H9 (cell line): Measurements from ENCODE around the gene TNIK. TPM values are rescaled to one million over a fixed set of nuclear protein-coding genes. Genes with fewer than 3 reads are reported as not detected.

Experiments
- DNase-seq: peaks from one replicate; pipeline ENCODE4 v3.0.0-alpha.2; 2017
- H2AFZ ChIP-seq: one replicate; pipeline ENCODE4 v1.6.1; 2013; ENCODE audit warnings: mild to moderate bottlenecking, low read length, control low read depth, moderate library complexity
- H2AK5ac ChIP-seq: 2 replicates; pipeline ENCODE4 v1.6.1; 2013; ENCODE audit warnings: low read length, control low read depth, mixed read lengths; ENCODE audit not compliant: insufficient read length
- H2BK120ac ChIP-seq: one replicate; pipeline ENCODE4 v1.6.1; 2013; ENCODE audit warnings: low read depth, mild to moderate bottlenecking, low read length, control low read depth, inconsistent platforms; ENCODE audit not compliant: poor library complexity, severe bottlenecking
- H2BK12ac ChIP-seq: 2 replicates; pipeline ENCODE4 v1.6.1; 2013; ENCODE audit warnings: low read length, control low read depth, mixed read lengths, low read depth; ENCODE audit not compliant: insufficient read length
- H2BK15ac ChIP-seq: 2 replicates; pipeline ENCODE4 v1.6.1; 2013; ENCODE audit warnings: low read depth, low read length, control low read depth
- H2BK20ac ChIP-seq: one replicate; pipeline ENCODE4 v1.6.1; 2013; ENCODE audit warnings: low read depth, mild to moderate bottlenecking, low read length, control low read depth, inconsistent platforms; ENCODE audit not compliant: poor library complexity, severe bottlenecking
- H2BK5ac ChIP-seq: 2 replicates; pipeline ENCODE4 v1.6.1; 2013; ENCODE audit warnings: low read length, control low read depth, mixed read lengths; ENCODE audit not compliant: insufficient read length
- H3K14ac ChIP-seq: 2 replicates; pipeline ENCODE4 v1.6.1; 2013; ENCODE audit warnings: low read length, control low read depth; ENCODE audit not compliant: insufficient read depth
- H3K18ac ChIP-seq: 2 replicates; pipeline ENCODE4 v1.6.1; 2013; ENCODE audit warnings: low read depth, mild to moderate bottlenecking, mixed read lengths, low read length, control low read depth; ENCODE audit not compliant: insufficient read length
- H3K23ac ChIP-seq: 2 replicates; pipeline ENCODE4 v1.6.1; 2013; ENCODE audit warnings: low read length, control low read depth, mixed read lengths, low read depth; ENCODE audit not compliant: insufficient read length
- H3K23me2 ChIP-seq: 2 replicates; pipeline ENCODE4 v1.6.1; 2013; ENCODE audit warnings: low read depth, mild to moderate bottlenecking, mixed read lengths, low read length, control low read depth; ENCODE audit not compliant: insufficient read length, poor library complexity, severe bottlenecking
- H3K27ac ChIP-seq: 2 replicates; pipeline ENCODE4 v1.5.1; 2013; ENCODE audit warnings: low read length, control low read depth, mixed read lengths, low read depth; ENCODE audit not compliant: insufficient read length
- H3K27me3 ChIP-seq: 2 replicates; pipeline ENCODE4 v1.6.1; 2013; ENCODE audit warnings: low read length, control low read depth, inconsistent platforms; ENCODE audit not compliant: insufficient read depth
- H3K4ac ChIP-seq: 2 replicates; pipeline ENCODE4 v1.6.1; 2013; ENCODE audit warnings: low read depth, mild to moderate bottlenecking, control low read depth, inconsistent platforms, low read length, moderate library complexity
- H3K4me1 ChIP-seq: 2 replicates; pipeline ENCODE4 v1.6.1; 2013; ENCODE audit warnings: low read length, control low read depth, inconsistent platforms; ENCODE audit not compliant: insufficient read depth
- H3K4me2 ChIP-seq: 2 replicates; pipeline ENCODE4 v1.6.1; 2013; ENCODE audit warnings: low read length, control low read depth, mixed read lengths; ENCODE audit not compliant: insufficient read length, insufficient read depth
- H3K56ac ChIP-seq: 2 replicates; pipeline ENCODE4 v1.6.1; 2013; ENCODE audit warnings: low read depth, mild to moderate bottlenecking, mixed read lengths, low read length, control low read depth; ENCODE audit not compliant: insufficient read length
- H3K79me1 ChIP-seq: 2 replicates; pipeline ENCODE4 v1.6.1; 2013; ENCODE audit warnings: low read depth, mild to moderate bottlenecking, moderate library complexity, low read length, control low read depth, inconsistent platforms; ENCODE audit not compliant: insufficient read depth, poor library complexity, severe bottlenecking
- H3K79me2 ChIP-seq: 2 replicates; pipeline ENCODE4 v1.6.1; 2013; ENCODE audit warnings: low read length, control low read depth, inconsistent platforms; ENCODE audit not compliant: insufficient read depth
- H3K9ac ChIP-seq: 2 replicates; pipeline ENCODE4 v1.6.1; 2013; ENCODE audit warnings: low read length, control low read depth, mixed read lengths; ENCODE audit not compliant: insufficient read length; ENCODE audit errors: extremely low read depth
- H3K9me3 ChIP-seq: one replicate; pipeline ENCODE4 v1.6.1; 2013; ENCODE audit warnings: low read depth, low read length, inconsistent platforms; ENCODE audit not compliant: control insufficient read depth
- H3T11ph ChIP-seq: one replicate; pipeline ENCODE4 v1.6.1; 2013; ENCODE audit warnings: mild to moderate bottlenecking, low read length, control low read depth, inconsistent platforms
- H4K20me1 ChIP-seq: one replicate; pipeline ENCODE4 v1.6.1; 2013; ENCODE audit not compliant: control insufficient read depth, insufficient read length, insufficient read depth
- H4K5ac ChIP-seq: 2 replicates; pipeline ENCODE4 v1.6.1; 2013; ENCODE audit warnings: low read depth, mild to moderate bottlenecking, mixed read lengths, low read length, control low read depth; ENCODE audit not compliant: insufficient read length
- H4K8ac ChIP-seq: replicated peaks from 2 replicates; pipeline ENCODE4 v1.6.1; 2013; ENCODE audit warnings: low read length, control low read depth, mixed read lengths, low read depth; ENCODE audit not compliant: insufficient read length
- H4K91ac ChIP-seq: 2 replicates; pipeline ENCODE4 v1.6.1; 2013; ENCODE audit warnings: low read depth, mild to moderate bottlenecking, moderate library complexity, mixed read lengths, low read length, control low read depth; ENCODE audit not compliant: insufficient read length
- H3K27ac Mint-ChIP-seq, 3 experiments: 2 replicates in 2 of 3; 3 replicates in 1 of 3; pipeline ENCODE4 v1.8.0; 2020 to 2021; ENCODE audit warnings: mixed read lengths in 3 of 3, mild to moderate bottlenecking in 1 of 3, moderate library complexity in 1 of 3
- H3K27me3 Mint-ChIP-seq: 2 replicates; pipeline ENCODE4 v1.8.0; 2021; ENCODE audit warnings: low read depth, mild to moderate bottlenecking, moderate library complexity, mixed read lengths
- H3K36me3 Mint-ChIP-seq, 3 experiments: 2 replicates in 2 of 3; 3 replicates in 1 of 3; pipeline ENCODE4 v1.8.0; 2020 to 2021; ENCODE audit warnings: low read depth in 3 of 3, mixed read lengths in 3 of 3; ENCODE audit not compliant: insufficient read depth in 1 of 3
- H3K4me1 Mint-ChIP-seq, 2 experiments: 2 replicates each; pipeline ENCODE4 v1.8.0; 2020; ENCODE audit warnings: mixed read lengths in 2 of 2
- H3K4me3 Mint-ChIP-seq, 2 experiments: 2 replicates in 1 of 2; 3 replicates in 1 of 2; pipeline ENCODE4 v1.8.0; 2020 to 2021; ENCODE audit warnings: mild to moderate bottlenecking in 2 of 2, mixed read lengths in 2 of 2, moderate library complexity in 1 of 2
- H3K9me3 Mint-ChIP-seq, 2 experiments: 2 replicates in 1 of 2; 3 replicates in 1 of 2; pipeline ENCODE4 v1.8.0; 2020; ENCODE audit warnings: mild to moderate bottlenecking in 2 of 2, mixed read lengths in 2 of 2, moderate library complexity in 1 of 2
- CTCF ChIP-seq: fragments of 200-600 bp; sonication (generic); conservative IDR thresholded peaks from 3 replicates; pipeline ENCODE4 v1.8.0; 2021; ENCODE audit warnings: antibody characterized with exemption, mild to moderate bottlenecking
- total RNA-seq: library from RNA; stranded (reverse); gene quantifications from 2 replicates; pipeline ENCODE4 v1.2.1, GENCODE V29; 2021

The TNIK gene
- total RNA-seq, 1 experiment from 2014 or later = 15.9 TPM

GRCh38 chr3:171219258-171219657 lies 240.9 kb downstream of the TNIK start:
- no peak for TF ChIP-seq CTCF
- Histone ChIP-seq H3K4me1 (no peaks in the 10 kb centered on the region; the same call in 1 of the 2 replicates), H3T11ph (no peak overlapping the region), H2BK5ac (no peak overlapping the region), H2BK20ac (no peak overlapping the region), H4K5ac (no peak overlapping the region), H2AFZ (no peak overlapping the region), H3K4me2 (no peak overlapping the region), H3K9me3 (no peaks in the 10 kb centered on the region), H3K9ac (no peak overlapping the region), H3K79me1 (no peaks in the 10 kb centered on the region), H2BK120ac (no peak overlapping the region), H3K27me3 (no peaks in the 10 kb centered on the region), H3K23ac (no peak overlapping the region), H2BK15ac (no peak overlapping the region), H4K91ac (no peak overlapping the region), H3K14ac (no peak overlapping the region), H4K8ac (no peak overlapping the region), H3K4ac (no peak overlapping the region), H4K20me1 (no peaks in the 10 kb centered on the region), H3K56ac (no peak overlapping the region), H3K79me2 (no peaks in the 10 kb centered on the region; the same call in 1 of the 2 replicates), H2BK12ac (no peak overlapping the region), H3K23me2 (no peaks in the 10 kb centered on the region), H3K27ac (no peak overlapping the region), H3K18ac (no peak overlapping the region), H2AK5ac (no peak overlapping the region)
- Mint-ChIP-seq H3K27ac (no peak overlapping the region), H3K27me3 (no peaks in the 10 kb centered on the region), H3K4me3 (no peak overlapping the region), H3K9me3 (no peaks in the 10 kb centered on the region), H3K4me1 (no peaks in the 10 kb centered on the region), H3K36me3 (no peaks in the 10 kb centered on the region)
- no peak for DNase-seq
